B cell (primary cell): Measurements from ENCODE around the gene CEND1. TPM values are rescaled to one million over a fixed set of nuclear protein-coding genes. Genes with fewer than 3 reads are reported as not detected.

Experiments
- ATAC-seq: fragments of 200-7000 bp; cut with Tn5 transposase; one replicate; pipeline ENCODE4 v1.10.0; 2021; ENCODE audit warnings: low read depth, mild to moderate bottlenecking, moderate number of reproducible peaks, moderate library complexity
- CTCF ChIA-PET: fragments of 350-600 bp; sonication (Branson Sonifier 250); formaldehyde crosslinking; loops from one replicate; lab custom pipeline; 2021; ENCODE audit warnings: antibody characterized with exemption, inconsistent platforms; lab: Charles Lee
- POLR2A ChIA-PET: fragments of 350-600 bp; sonication (Branson Sonifier 250); formaldehyde crosslinking; loops from one replicate; lab custom pipeline; 2021; ENCODE audit warnings: antibody characterized with exemption; lab: Charles Lee
- DNase-seq: peaks from one replicate; pipeline ENCODE4 v3.0.0; 2013
- H2AFZ ChIP-seq: 2 replicates; pipeline ENCODE4 v1.6.1; 2012; ENCODE audit warnings: mild to moderate bottlenecking, low read depth, low read length; ENCODE audit not compliant: insufficient read depth, poor library complexity, severe bottlenecking
- H3K27ac ChIP-seq, 2 donors: 1 replicate in 1 of 2; 2 replicates in 1 of 2; pipeline ENCODE4 v1.5.1; 2012 to 2013; ENCODE audit warnings: low read length in 2 of 2, mild to moderate bottlenecking in 2 of 2, moderate library complexity in 1 of 2
- H3K27me3 ChIP-seq, 4 experiments: fragments of 200-600 bp in 1 of 4; sonication (generic) in 1 of 4; replicated peaks in 1 of 4; 1 replicate in 2 of 4; 2 replicates in 2 of 4; pipeline versions ENCODE4 v1.6.1 to v1.7.0; 2013 to 2016; ENCODE audit warnings: low read length in 3 of 4, mild to moderate bottlenecking in 2 of 4, mixed read lengths in 1 of 4, moderate library complexity in 1 of 4; ENCODE audit not compliant: insufficient read depth in 4 of 4, control insufficient read depth in 3 of 4; ENCODE audit errors: control extremely low read depth in 1 of 4
- H3K36me3 ChIP-seq, 2 experiments: replicated peaks in 1 of 2; 1 replicate in 1 of 2; 2 replicates in 1 of 2; pipeline versions ENCODE4 v1.6.1 to v1.7.1; 2013; ENCODE audit warnings: low read length in 1 of 2; ENCODE audit not compliant: insufficient read depth in 2 of 2, control insufficient read depth in 1 of 2; ENCODE audit errors: control extremely low read depth in 1 of 2, extremely low read depth in 1 of 2
- H3K4me1 ChIP-seq, 2 donors: fragments of 200-600 bp in 1 of 2; sonication (generic) in 1 of 2; 1 replicate in 1 of 2; 2 replicates in 1 of 2; pipeline versions ENCODE4 v1.5.1 to v1.6.1; 2013 to 2017; ENCODE audit warnings: low read length in 2 of 2; ENCODE audit not compliant: control insufficient read depth in 2 of 2, insufficient read depth in 2 of 2
- H3K4me2 ChIP-seq: replicated peaks from 2 replicates; pipeline ENCODE3; 2012; ENCODE audit warnings: mild to moderate bottlenecking, low read depth, low read length; ENCODE audit not compliant: poor library complexity, severe bottlenecking
- H3K4me3 ChIP-seq, 5 experiments: fragments of 200-600 bp in 1 of 5; sonication (generic) in 1 of 5; 1 replicate in 3 of 5; 2 replicates in 2 of 5; pipeline versions ENCODE4 v1.5.1 to v1.7.0; 2011 to 2016; ENCODE audit warnings: low read length in 4 of 5, mild to moderate bottlenecking in 4 of 5, low read depth in 2 of 5, control low read depth in 1 of 5, moderate library complexity in 1 of 5; ENCODE audit not compliant: insufficient read depth in 1 of 5; ENCODE audit errors: control extremely low read depth in 1 of 5, extremely low read depth in 1 of 5
- H3K79me2 ChIP-seq: fragments of 200-600 bp; sonication (generic); one replicate; pipeline ENCODE4 v1.6.0; 2016; ENCODE audit warnings: low read length; ENCODE audit not compliant: control insufficient read depth, insufficient read depth
- H3K9ac ChIP-seq: fragments of 200-600 bp; sonication (generic); 2 replicates; pipeline ENCODE4 v1.6.1; 2017; ENCODE audit warnings: mild to moderate bottlenecking, low read length, moderate library complexity
- H3K9me3 ChIP-seq, 3 donors: one replicate each; pipeline versions ENCODE4 v1.6.1 to v1.7.1; 2013; ENCODE audit warnings: low read length in 2 of 3; ENCODE audit not compliant: control insufficient read depth in 2 of 3, insufficient read depth in 1 of 3; ENCODE audit errors: control extremely low read depth in 1 of 3
- H4K20me1 ChIP-seq: 2 replicates; pipeline ENCODE4 v1.6.0; 2012; ENCODE audit warnings: mild to moderate bottlenecking, low read length; ENCODE audit not compliant: insufficient read depth, control insufficient read depth, poor library complexity, severe bottlenecking
- H3K27ac Mint-ChIP-seq: one replicate; pipeline ENCODE4 v1.8.0; 2021; ENCODE audit warnings: mixed read lengths
- H3K27me3 Mint-ChIP-seq: one replicate; pipeline ENCODE4 v1.8.0; 2021; ENCODE audit warnings: mixed read lengths
- H3K4me1 Mint-ChIP-seq: one replicate; pipeline ENCODE4 v1.8.0; 2021; ENCODE audit warnings: mixed read lengths
- H3K4me3 Mint-ChIP-seq: one replicate; pipeline ENCODE4 v1.8.0; 2021; ENCODE audit warnings: mixed read lengths
- H3K9me3 Mint-ChIP-seq: one replicate; pipeline ENCODE4 v1.8.0; 2022; ENCODE audit warnings: mixed read lengths; ENCODE audit not compliant: insufficient read depth
- EZH2 ChIP-seq: IDR thresholded peaks from 2 replicates; pipeline ENCODE4 v1.6.1; 2012; ENCODE audit warnings: borderline replicate concordance, low read depth, mild to moderate bottlenecking, moderate library complexity, low read length; ENCODE audit not compliant: insufficient read depth, poor library complexity, severe bottlenecking
- WGBS: methylation state at CpG from one replicate; pipeline ENCODE4 v1.1.5; 2013; ENCODE audit warnings: missing lambda C conversion rate; ENCODE audit not compliant: insufficient coverage; 5-methylcytosine and 5-hydroxymethylcytosine counted together
- intact Hi-C: fragments of 100-400 bp; cut with micrococcal nuclease; formaldehyde crosslinking; loops from one replicate; pipeline ENCODE4 v1.10.0; 2022
- polyA plus RNA-seq: library from polyadenylated mRNA; depleted of rRNA; stranded (reverse); fragments of >200 nt; gene quantifications from 2 replicates; pipeline ENCODE4 v1.2.3, GENCODE V29; 2012
- total RNA-seq, 2 donors: library from RNA; stranded (reverse); fragments of 120-200 nt in 1 of 2; gene quantifications; 1 replicate in 1 of 2; 2 replicates in 1 of 2; pipeline versions ENCODE4 v1.2.3 to v1.2.4, GENCODE V29; 2013 to 2022
- TF ChIP-seq, protein P1 (sequence below): fragments of 200-600 bp; IDR thresholded peaks from one replicate; pipeline ENCODE4 v1.8.0; 2022; ENCODE audit warnings: antibody characterized with exemption, mild to moderate bottlenecking

CEND1 gene
- total and polyA plus RNA-seq, 2 donors (not counting 1 experiment from before 2014, with no cell fraction given): 0.13 to 0.39 TPM

DNA sequence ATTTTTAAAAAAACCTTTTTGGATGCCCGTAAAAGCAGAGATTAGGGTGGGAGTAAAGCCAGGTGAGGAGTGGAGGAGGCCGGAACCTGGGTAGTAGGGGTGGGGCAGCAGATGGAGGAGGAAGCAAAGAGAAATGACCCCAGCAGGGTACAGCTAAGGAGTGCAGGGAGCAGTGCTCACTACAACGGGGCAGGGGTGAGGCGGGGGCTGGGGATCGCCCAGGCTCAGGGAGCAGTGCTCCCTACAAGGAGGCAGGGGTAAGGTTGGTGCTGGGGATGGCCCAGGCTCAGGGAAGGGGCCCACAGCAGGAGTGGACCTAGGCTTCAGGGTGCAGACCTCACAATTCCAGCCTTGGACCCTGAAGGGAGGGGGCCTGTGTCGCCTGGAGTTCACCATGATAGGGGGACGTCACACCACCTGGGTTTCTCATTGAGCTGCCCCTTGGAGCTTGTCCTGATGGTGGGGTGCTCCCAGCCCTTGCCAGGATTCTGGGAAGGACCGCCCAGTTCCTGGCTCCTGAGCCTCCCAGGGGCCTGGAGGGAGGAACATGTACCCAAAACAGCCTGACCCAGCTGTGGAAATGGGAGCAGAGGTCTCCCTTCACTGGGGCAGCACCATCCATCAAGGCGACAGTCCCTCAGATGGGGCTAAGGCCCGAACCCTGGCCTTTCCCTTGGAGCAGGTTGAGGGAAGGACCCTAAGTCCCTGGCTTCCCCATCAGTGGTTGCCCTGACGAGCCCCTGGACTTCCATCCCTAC is 26.0 kb upstream of the CEND1 start:
- Histone ChIP-seq H3K4me2 (no peak overlapping the region), H3K9ac (no peak overlapping the region), H3K4me1 (peaks cover 23 to 28% of the 10 kb centered on the region in 2 donors), H3K27ac (no peak overlapping the region), H3K9me3 (no peaks in the 10 kb centered on the region), H4K20me1 (peaks cover 36% of the 10 kb centered on the region), H3K27me3 (no peaks in the 10 kb centered on the region), H2AFZ (no peak overlapping the region), H3K79me2 (peaks cover 23% of the 10 kb centered on the region), H3K4me3 (no peak overlapping the region), H3K36me3 (peaks cover 2 to 29% of the 10 kb centered on the region in 2 experiments)
- 92% methylated on average over 10 of the region's 11 CpGs for WGBS
- TF ChIP-seq EZH2: no peak
- TF ChIP-seq, protein P1, sequence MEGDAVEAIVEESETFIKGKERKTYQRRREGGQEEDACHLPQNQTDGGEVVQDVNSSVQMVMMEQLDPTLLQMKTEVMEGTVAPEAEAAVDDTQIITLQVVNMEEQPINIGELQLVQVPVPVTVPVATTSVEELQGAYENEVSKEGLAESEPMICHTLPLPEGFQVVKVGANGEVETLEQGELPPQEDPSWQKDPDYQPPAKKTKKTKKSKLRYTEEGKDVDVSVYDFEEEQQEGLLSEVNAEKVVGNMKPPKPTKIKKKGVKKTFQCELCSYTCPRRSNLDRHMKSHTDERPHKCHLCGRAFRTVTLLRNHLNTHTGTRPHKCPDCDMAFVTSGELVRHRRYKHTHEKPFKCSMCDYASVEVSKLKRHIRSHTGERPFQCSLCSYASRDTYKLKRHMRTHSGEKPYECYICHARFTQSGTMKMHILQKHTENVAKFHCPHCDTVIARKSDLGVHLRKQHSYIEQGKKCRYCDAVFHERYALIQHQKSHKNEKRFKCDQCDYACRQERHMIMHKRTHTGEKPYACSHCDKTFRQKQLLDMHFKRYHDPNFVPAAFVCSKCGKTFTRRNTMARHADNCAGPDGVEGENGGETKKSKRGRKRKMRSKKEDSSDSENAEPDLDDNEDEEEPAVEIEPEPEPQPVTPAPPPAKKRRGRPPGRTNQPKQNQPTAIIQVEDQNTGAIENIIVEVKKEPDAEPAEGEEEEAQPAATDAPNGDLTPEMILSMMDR: no peak
- ATAC-seq (no peak), DNase-seq (no peak)
- CTCF ChIA-PET: no interaction called here
- no peak overlapping the region for H3K4me3 Mint-ChIP-seq
- intact Hi-C loops: no loop called here
- no peaks in the 10 kb centered on the region for H3K9me3 Mint-ChIP-seq
- peak overlapping the region; percentile 32 for H3K27ac Mint-ChIP-seq
- no peaks in the 10 kb centered on the region for H3K27me3 Mint-ChIP-seq
- POLR2A ChIA-PET: interaction anchor here (0.6 to 0.9 kb wide), 3 partner anchors 13 to 288 kb away, joined by 4 read pairs; no protein-coding TSS in a partner anchor
- peaks cover 23% of the 10 kb centered on the region for H3K4me1 Mint-ChIP-seq

DNA sequence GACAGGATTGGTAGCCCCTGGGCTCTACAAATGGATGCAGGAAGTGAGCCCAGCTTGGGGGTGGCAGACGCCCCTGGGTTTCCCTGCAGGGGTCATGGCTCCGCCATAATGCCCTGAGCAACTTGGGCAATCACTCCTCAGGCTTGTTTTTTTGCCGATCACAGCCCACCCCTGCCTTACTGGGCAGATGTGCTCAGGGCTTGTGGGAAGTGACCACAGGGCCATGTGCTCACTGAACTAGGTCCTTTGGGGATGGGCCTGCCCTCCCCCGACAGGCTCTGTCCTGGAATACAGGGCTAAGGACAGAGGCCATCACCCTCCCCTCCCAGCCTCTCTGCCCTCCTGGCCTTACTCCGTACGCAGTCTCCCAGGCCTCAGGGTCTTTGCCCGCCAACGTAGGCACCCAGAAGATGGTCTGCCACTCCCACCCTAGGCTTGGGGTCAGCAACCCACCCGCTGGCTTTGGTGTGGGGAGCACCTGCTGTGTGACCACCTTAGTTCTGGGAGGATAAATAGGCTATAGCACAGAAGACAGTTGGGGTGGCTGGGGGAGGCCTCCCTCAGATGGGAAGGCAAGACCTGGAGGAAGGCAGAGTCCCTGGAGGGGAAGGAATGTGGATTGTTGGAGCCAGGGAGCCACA is 23.7 kb upstream of the CEND1 start:
- TF ChIP-seq, protein P1: no peak
- TF ChIP-seq EZH2: no peak
- Mint-ChIP-seq H3K4me3 (no peak overlapping the region), H3K27me3 (no peaks in the 10 kb centered on the region), H3K4me1 (peaks cover 31% of the 10 kb centered on the region), H3K27ac (no peak overlapping the region), H3K9me3 (no peaks in the 10 kb centered on the region)
- Histone ChIP-seq H2AFZ (no peak overlapping the region), H3K27ac (no peak overlapping the region), H3K9ac (no peak overlapping the region), H3K36me3 (peaks cover 2 to 24% of the 10 kb centered on the region in 2 experiments), H3K4me1 (peaks cover 19 to 24% of the 10 kb centered on the region in 2 donors), H3K79me2 (peaks cover 26% of the 10 kb centered on the region), H3K4me2 (no peak overlapping the region), H4K20me1 (peaks cover 36% of the 10 kb centered on the region), H3K4me3 (no peak overlapping the region), H3K9me3 (no peaks in the 10 kb centered on the region), H3K27me3 (no peaks in the 10 kb centered on the region)
- POLR2A ChIA-PET: no interaction called here
- intact Hi-C loops: no loop called here
- ATAC-seq (no peak), DNase-seq (no peak)
- WGBS: 82% methylated on average over 9 of the region's 9 CpGs
- CTCF ChIA-PET: no interaction called here
